ENCODE results near the gene RNH1. TPM values are rescaled to one million over a fixed set of nuclear protein-coding genes. Genes with fewer than 3 reads are reported as not detected.

The RNH1 gene
- total RNA-seq, 2 experiments from 2014 or later = 109 to 117 TPM

DNA sequence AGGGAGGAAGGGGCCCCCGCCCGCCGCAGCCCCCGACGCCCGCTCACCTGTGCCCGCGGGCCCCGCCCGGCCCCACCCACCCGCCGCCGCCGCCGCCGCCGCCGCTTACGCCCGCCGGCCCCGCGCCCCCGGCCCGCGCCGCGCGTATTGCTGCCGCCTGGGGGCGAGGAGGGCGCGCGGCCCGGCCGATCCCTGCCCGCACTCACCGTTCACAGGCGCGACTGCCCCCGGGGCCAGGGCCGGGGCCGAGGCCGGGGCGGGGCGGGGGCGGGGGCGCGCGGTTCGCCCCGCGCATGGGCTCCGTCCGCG, 28.1 kb upstream of the RNH1 start:
- CTCF ChIA-PET = interaction anchor here (2.7 kb wide), 1 partner anchor 17 kb away, joined by 11 read pairs; no protein-coding TSS in a partner anchor
- peaks cover 12% of the 10 kb centered on the region for H3K36me3 Mint-ChIP-seq (ENCODE audit: low read depth)
- H3K4me3 Mint-ChIP-seq = no peak overlapping the region
- H3K27ac Mint-ChIP-seq = no peak overlapping the region
- no peaks in the 10 kb centered on the region for H3K9me3 Mint-ChIP-seq
- H3K4me1 Mint-ChIP-seq = peaks cover 28% of the 10 kb centered on the region
- POLR2A ChIA-PET = interaction anchor here (0.9 to 2.3 kb wide), 16 partner anchors 12 to 328 kb away, joined by 3 to 9 read pairs (median 6); partner anchors contain the start of genes BET1L, DEAF1, LMNTD2 and NLRP6
- no peaks in the 10 kb centered on the region for H3K27me3 Mint-ChIP-seq
- DNase-seq = no peak

DNA sequence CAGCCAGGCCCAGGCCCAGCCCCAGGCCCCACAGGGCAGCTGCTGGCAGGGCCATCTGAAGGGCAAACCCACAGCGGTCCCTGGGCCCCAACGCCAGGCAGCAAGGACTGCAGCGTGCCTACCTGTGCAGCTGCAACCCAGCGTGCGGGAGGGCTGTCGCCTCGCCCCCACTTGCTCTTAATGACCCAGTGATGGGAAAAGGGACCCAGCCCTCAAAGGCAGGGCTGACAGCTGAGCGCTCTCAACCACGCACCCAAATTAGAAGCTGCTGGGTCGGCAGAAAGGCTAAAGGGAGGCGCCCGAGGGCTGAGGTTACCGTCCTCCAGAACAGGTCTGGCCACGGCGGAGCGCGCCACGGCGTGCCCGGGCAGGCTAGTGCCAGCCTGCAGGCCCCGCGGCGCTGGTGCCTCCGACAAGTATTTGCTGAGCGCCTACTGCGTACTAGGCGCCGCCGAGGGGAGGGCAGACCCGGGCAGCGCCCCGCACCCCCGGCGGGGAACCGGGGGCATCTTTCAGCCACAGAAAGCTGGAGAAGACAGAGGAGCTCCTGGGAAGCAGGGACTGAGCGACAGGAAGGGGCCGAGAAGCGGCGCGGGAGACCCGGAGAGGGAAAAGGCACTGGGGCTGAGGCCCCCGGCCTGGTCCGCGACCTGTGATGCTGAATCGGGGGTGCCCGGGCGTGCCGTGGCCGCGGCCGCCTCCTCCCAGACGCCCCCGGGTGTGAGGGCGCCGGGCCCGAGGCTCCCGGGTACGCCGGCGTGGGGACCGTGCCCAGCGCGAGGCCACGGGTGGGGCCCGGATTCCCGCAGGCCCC, 27.6 kb upstream of the RNH1 start:
- no peaks in the 10 kb centered on the region for H3K9me3 Mint-ChIP-seq
- peaks cover 28% of the 10 kb centered on the region for H3K4me1 Mint-ChIP-seq
- ChIA-PET POLR2A (interaction anchor here (0.9 to 2.0 kb wide), 6 partner anchors 85 to 256 kb away, joined by 3 to 6 read pairs (median 4); partner anchors contain the start of genes NLRP6, TALDO1 and TMEM80), CTCF (interaction anchor here (1.0 to 2.7 kb wide), 2 partner anchors 13 to 16 kb away, joined by 3 to 11 read pairs; no protein-coding TSS in a partner anchor)
- H3K36me3 Mint-ChIP-seq (ENCODE audit: low read depth) = peaks cover 13% of the 10 kb centered on the region
- H3K27ac Mint-ChIP-seq = peak overlapping the region; percentile 71
- peak overlapping the region; percentile 72 for H3K4me3 Mint-ChIP-seq
- no peaks in the 10 kb centered on the region for H3K27me3 Mint-ChIP-seq
- peak; percentile 53 for DNase-seq

GRCh38 chr11:533586-534395, 26.7 kb upstream of the RNH1 start:
- peak overlapping the region; percentile 47 for H3K27ac Mint-ChIP-seq
- POLR2A ChIA-PET = interaction anchor here (1.2 to 1.4 kb wide), 4 partner anchors 15 to 162 kb away, joined by 3 to 6 read pairs (median 4); partner anchors contain the start of gene TMEM80
- H3K9me3 Mint-ChIP-seq = no peaks in the 10 kb centered on the region
- CTCF ChIA-PET = interaction anchor here (1.0 to 2.7 kb wide), 2 partner anchors 12 to 15 kb away, joined by 3 to 11 read pairs; no protein-coding TSS in a partner anchor
- H3K4me3 Mint-ChIP-seq = no peak overlapping the region
- peaks cover 13% of the 10 kb centered on the region for H3K36me3 Mint-ChIP-seq (ENCODE audit: low read depth)
- no peak for DNase-seq
- peaks cover 27% of the 10 kb centered on the region for H3K4me1 Mint-ChIP-seq
- H3K27me3 Mint-ChIP-seq = no peaks in the 10 kb centered on the region

- H3K4me1 Mint-ChIP-seq = peaks cover 21% of the 10 kb centered on the region
- H3K9me3 Mint-ChIP-seq = no peaks in the 10 kb centered on the region
- no peaks in the 10 kb centered on the region for H3K27me3 Mint-ChIP-seq
- DNase-seq = no peak
- ChIA-PET POLR2A (interaction anchor here (0.6 to 1.3 kb wide), 3 partner anchors 15 to 128 kb away, joined by 3 to 4 read pairs (median 4); partner anchors contain the start of gene RNH1), CTCF (interaction anchor here (1.6 kb wide), 1 partner anchor 14 kb away, joined by 4 read pairs; no protein-coding TSS in a partner anchor)
- peaks cover 13% of the 10 kb centered on the region for H3K36me3 Mint-ChIP-seq (ENCODE audit: low read depth)
- H3K4me3 Mint-ChIP-seq = no peak overlapping the region
- H3K27ac Mint-ChIP-seq = no peak overlapping the region
These were observed 26.0 kb upstream of the RNH1 start for GRCh38 chr11:532986-533585.

- Mint-ChIP-seq H3K4me1 (peaks cover 16% of the 10 kb centered on the region), H3K27ac (no peak overlapping the region), H3K27me3 (no peaks in the 10 kb centered on the region), H3K4me3 (no peak overlapping the region), H3K9me3 (no peaks in the 10 kb centered on the region), H3K36me3 (ENCODE audit: low read depth) (peaks cover 13% of the 10 kb centered on the region)
- DNase-seq = no peak
- POLR2A ChIA-PET = interaction anchor here (0.6 to 1.3 kb wide), 4 partner anchors 14 to 193 kb away, joined by 3 to 4 read pairs (median 4); partner anchors contain the start of gene RNH1
- CTCF ChIA-PET = interaction anchor here (1.6 kb wide), 1 partner anchor 14 kb away, joined by 4 read pairs; no protein-coding TSS in a partner anchor
These were observed 25.5 kb upstream of the RNH1 start for GRCh38 chr11:532527-532985.

DNA sequence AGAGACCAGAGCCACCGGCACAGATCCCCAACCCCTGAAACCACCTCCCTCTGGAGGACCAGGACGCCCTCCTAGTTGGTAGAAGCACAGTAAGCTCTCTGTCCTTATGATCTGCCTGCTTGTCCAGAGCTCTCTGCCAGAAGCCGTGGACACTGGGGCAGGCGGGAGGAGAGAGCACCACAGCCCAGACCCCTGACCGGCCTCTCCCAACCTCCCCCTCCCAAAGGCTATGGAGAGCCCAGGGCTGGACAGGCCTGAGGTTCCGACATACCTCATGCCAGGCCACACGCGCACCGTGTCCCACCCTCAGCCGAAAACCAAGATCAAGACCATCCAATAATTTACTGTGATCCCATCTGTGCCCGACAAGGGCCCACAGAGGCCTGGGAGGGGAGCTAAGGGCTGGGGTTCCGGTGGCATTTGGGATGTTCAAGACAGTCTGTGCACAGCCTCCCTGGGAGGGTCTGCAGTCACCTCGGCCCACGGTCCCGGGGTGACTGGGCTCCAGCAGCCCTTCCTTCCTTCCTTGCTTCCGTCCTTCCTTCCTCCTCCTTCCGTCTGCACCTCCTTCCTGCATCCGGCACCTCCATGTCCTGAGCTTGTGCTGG, 25.0 kb upstream of the RNH1 start:
- no peaks in the 10 kb centered on the region for H3K27me3 Mint-ChIP-seq
- ChIA-PET POLR2A (interaction anchor here (1.3 kb wide), 3 partner anchors 13 to 194 kb away, joined by 3 to 4 read pairs (median 4); partner anchors contain the start of gene RNH1), CTCF (interaction anchor here (1.6 kb wide), 1 partner anchor 13 kb away, joined by 4 read pairs; no protein-coding TSS in a partner anchor)
- peaks cover 12% of the 10 kb centered on the region for H3K4me1 Mint-ChIP-seq
- H3K9me3 Mint-ChIP-seq = no peaks in the 10 kb centered on the region
- peaks cover 13% of the 10 kb centered on the region for H3K36me3 Mint-ChIP-seq (ENCODE audit: low read depth)
- H3K4me3 Mint-ChIP-seq = no peak overlapping the region
- H3K27ac Mint-ChIP-seq = no peak overlapping the region
- no peak for DNase-seq

DNA sequence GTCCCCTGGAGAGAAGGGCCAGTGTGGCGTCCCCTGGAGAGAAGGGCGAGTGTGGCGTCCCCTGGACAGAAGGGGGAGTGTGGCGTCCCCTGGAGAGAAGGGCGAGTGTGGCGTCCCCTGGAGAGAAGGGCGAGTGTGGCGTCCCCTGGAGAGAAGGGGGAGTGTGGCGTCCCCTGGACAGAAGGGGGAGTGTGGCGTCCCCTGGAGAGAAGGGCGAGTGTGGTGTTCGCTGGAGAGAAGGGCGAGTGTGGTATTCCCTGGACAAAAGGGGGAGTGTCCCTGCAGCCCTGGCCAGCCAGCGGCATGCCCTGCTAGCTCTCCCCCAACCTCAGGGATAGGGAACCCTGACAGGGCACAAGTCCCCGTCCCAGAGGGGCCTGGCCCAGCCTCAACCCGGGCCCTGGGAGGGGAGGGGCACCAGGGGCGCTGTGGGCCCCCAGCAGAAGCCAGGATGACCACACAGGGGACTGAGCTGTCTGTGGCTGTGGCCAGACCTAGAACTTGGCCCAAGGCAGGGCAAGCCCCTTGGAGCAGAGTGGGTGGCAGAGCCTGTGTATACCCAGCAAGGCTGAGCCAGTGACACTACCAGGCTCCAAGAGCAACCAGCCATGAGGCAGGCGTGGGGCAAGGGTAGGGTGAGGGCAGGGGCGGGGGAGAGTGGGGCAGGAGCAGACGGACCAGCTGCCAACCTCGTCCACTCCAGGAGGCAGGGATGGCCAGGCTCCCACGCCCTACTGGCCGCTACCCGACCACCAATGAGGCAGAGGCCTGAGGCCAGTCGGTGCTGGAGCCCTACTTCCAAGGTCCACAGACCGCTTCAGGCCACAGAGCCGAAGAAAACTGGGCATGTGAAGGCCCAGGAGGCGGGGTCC, 24.2 kb upstream of the RNH1 start:
- Mint-ChIP-seq H3K9me3 (no peaks in the 10 kb centered on the region), H3K4me3 (no peak overlapping the region), H3K27me3 (no peaks in the 10 kb centered on the region), H3K27ac (no peak overlapping the region), H3K4me1 (peaks cover 8% of the 10 kb centered on the region), H3K36me3 (ENCODE audit: low read depth) (peaks cover 13% of the 10 kb centered on the region)
- no peak for DNase-seq
- ChIA-PET POLR2A (interaction anchor here (1.3 kb wide), 1 partner anchor 195 kb away, joined by 3 read pairs; no protein-coding TSS in a partner anchor), CTCF (no interaction called here)

GRCh38 chr11:529728-530411, 22.8 kb upstream of the RNH1 start:
- Mint-ChIP-seq H3K27me3 (no peaks in the 10 kb centered on the region), H3K4me3 (no peak overlapping the region), H3K4me1 (peaks cover 7% of the 10 kb centered on the region), H3K36me3 (ENCODE audit: low read depth) (peaks cover 13% of the 10 kb centered on the region), H3K9me3 (no peaks in the 10 kb centered on the region), H3K27ac (no peak overlapping the region)
- POLR2A ChIA-PET = no interaction called here
- DNase-seq = no peak
- CTCF ChIA-PET = no interaction called here

- H3K27ac Mint-ChIP-seq = no peak overlapping the region
These were observed 22.0 kb upstream of the RNH1 start for GRCh38 chr11:528815-529727.

DNA sequence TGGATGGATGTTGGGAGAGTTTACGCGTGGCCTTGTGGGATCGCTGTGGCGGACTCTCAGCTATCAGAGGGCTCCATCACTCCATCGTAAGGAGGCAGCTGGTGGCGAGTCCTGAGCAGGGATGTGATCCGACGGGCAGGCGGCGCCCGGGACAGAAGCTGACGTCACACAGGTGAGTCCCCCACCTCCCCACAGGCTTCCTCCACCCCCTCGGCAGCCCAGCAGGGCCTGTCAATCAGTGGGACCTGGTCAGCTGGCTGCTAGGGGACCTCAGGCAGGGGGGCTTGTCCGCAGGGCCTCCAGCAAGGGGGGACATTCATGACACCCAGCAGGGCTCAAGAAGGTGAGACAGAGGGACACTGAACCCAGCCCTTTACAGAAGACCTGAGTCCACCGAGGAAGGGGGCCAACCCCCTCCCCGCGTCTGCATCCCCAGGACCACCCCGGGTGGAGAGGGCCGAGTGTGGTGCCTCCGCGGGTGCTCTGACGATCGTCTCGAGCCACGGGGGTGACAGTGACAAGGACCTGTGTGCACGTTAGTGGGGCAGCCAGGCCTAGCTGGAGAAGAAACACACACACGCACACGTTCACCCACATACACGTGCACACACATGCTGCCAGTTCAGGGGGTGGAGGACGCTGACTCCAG, 21.2 kb upstream of the RNH1 start:
- DNase-seq = no peak
- Mint-ChIP-seq H3K36me3 (ENCODE audit: low read depth) (peaks cover 11% of the 10 kb centered on the region), H3K27me3 (no peaks in the 10 kb centered on the region), H3K4me3 (no peak overlapping the region), H3K4me1 (peaks cover 2% of the 10 kb centered on the region), H3K9me3 (no peaks in the 10 kb centered on the region), H3K27ac (no peak overlapping the region)
- POLR2A ChIA-PET = no interaction called here
- CTCF ChIA-PET = no interaction called here

More at GRCh38 chr11:528815-529727, 22.0 kb upstream of the RNH1 start:
- H3K9me3 Mint-ChIP-seq = no peaks in the 10 kb centered on the region
- CTCF ChIA-PET = no interaction called here
- no peaks in the 10 kb centered on the region for H3K27me3 Mint-ChIP-seq
- peaks cover 13% of the 10 kb centered on the region for H3K36me3 Mint-ChIP-seq (ENCODE audit: low read depth)
- no peak overlapping the region for H3K4me3 Mint-ChIP-seq
- H3K4me1 Mint-ChIP-seq = peaks cover 6% of the 10 kb centered on the region
- POLR2A ChIA-PET = no interaction called here
- DNase-seq = no peak
